A673 (cell line): ENCODE results near the gene CDH4. TPM values are rescaled to one million over a fixed set of nuclear protein-coding genes. Genes with fewer than 3 reads are reported as not detected.

Experiments
- BruUV-seq: library from RNA; stranded (reverse); fragments of 400-500 nt; replicated peaks from 2 replicates; lab custom pipeline; 2021; lab: Mats Ljungman, UMichigan
- CTCF ChIA-PET: fragments of 300-600 bp; sonication (Branson Sonifier 250); formaldehyde crosslinking; loops from one replicate; lab custom pipeline; 2022; ENCODE audit warnings: antibody characterized with exemption; lab: Charles Lee
- POLR2A ChIA-PET: fragments of 300-600 bp; sonication (Branson Sonifier 250); formaldehyde crosslinking; loops from one replicate; lab custom pipeline; 2022; ENCODE audit warnings: antibody characterized with exemption; ENCODE audit not compliant: low non-redundant PET; lab: Charles Lee
- DNase-seq: peaks from one replicate; pipeline ENCODE4 v3.0.0-alpha.2; 2015; ENCODE audit warnings: low spot score
- H3K27ac ChIP-seq: fragments of 200-600 bp; sonication (generic); 2 replicates; pipeline ENCODE4 v1.5.1; 2016; ENCODE audit warnings: mixed run types, low read depth, mild to moderate bottlenecking, mixed read lengths, antibody characterized with exemption, low read length; ENCODE audit not compliant: poor library complexity, severe bottlenecking
- H3K27me3 ChIP-seq: fragments of 200-600 bp; sonication (generic); replicated peaks from 2 replicates; pipeline ENCODE4 v1.6.1; 2017; ENCODE audit warnings: mixed run types, low read depth, mild to moderate bottlenecking, mixed read lengths, antibody characterized with exemption, low read length; ENCODE audit not compliant: insufficient read depth, poor library complexity
- H3K36me3 ChIP-seq: fragments of 200-600 bp; sonication (generic); 2 replicates; pipeline ENCODE4 v1.6.1; 2016; ENCODE audit warnings: mixed run types, mild to moderate bottlenecking, mixed read lengths, antibody characterized with exemption, low read length; ENCODE audit not compliant: insufficient read depth, poor library complexity, severe bottlenecking
- H3K4me1 ChIP-seq: fragments of 200-600 bp; sonication (generic); 2 replicates; pipeline ENCODE4 v1.6.1; 2017; ENCODE audit warnings: mixed run types, mild to moderate bottlenecking, mixed read lengths, antibody characterized with exemption, low read length; ENCODE audit not compliant: insufficient read depth, poor library complexity, severe bottlenecking
- H3K4me3 ChIP-seq: fragments of 200-600 bp; sonication (generic); 2 replicates; pipeline ENCODE4 v1.5.1; 2016; ENCODE audit warnings: low read depth, mixed run types, mild to moderate bottlenecking, mixed read lengths, low read length; ENCODE audit not compliant: poor library complexity, severe bottlenecking
- H3K9me3 ChIP-seq: fragments of 200-600 bp; sonication (generic); 2 replicates; pipeline ENCODE4 v1.6.1; 2016; ENCODE audit warnings: mixed run types, low read depth, mild to moderate bottlenecking, mixed read lengths, antibody characterized with exemption, low read length; ENCODE audit not compliant: poor library complexity, severe bottlenecking
- CTCF ChIP-seq: fragments of 300-800, 200-600 bp; sonication (generic); conservative IDR thresholded peaks from 2 replicates; pipeline ENCODE4 v1.5.1; 2017; ENCODE audit warnings: low read depth, mild to moderate bottlenecking, antibody characterized with exemption, low read length, moderate library complexity, mixed read lengths
- EZH2 ChIP-seq: fragments of 200-600 bp; sonication (generic); IDR thresholded peaks from 2 replicates; pipeline ENCODE4 v1.6.1; 2017; ENCODE audit warnings: borderline replicate concordance, low read depth, mild to moderate bottlenecking, mixed read lengths, antibody characterized with exemption, low read length; ENCODE audit not compliant: poor library complexity, severe bottlenecking
- intact Hi-C: fragments of 100-400 bp; cut with micrococcal nuclease; formaldehyde crosslinking; loops from one replicate; pipeline ENCODE4 v1.10.0; 2022; ENCODE audit not compliant: unreplicated experiment
- total RNA-seq: library from RNA; stranded (reverse); gene quantifications from 2 replicates; pipeline ENCODE4 v1.2.3, GENCODE V29; 2021

The CDH4 gene
- total RNA-seq, 1 experiment from 2014 or later = 8.3 TPM

- no peak for TF ChIP-seq CTCF
- no peak for TF ChIP-seq EZH2
- BruUV-seq = no TSS peak
- ChIA-PET CTCF (no interaction called here), POLR2A (no interaction called here)
- Histone ChIP-seq H3K4me3 (no peak overlapping the region), H3K9me3 (no peaks in the 10 kb centered on the region), H3K4me1 (no peaks in the 10 kb centered on the region), H3K27me3 (peaks cover 26% of the 10 kb centered on the region), H3K27ac (no peak overlapping the region), H3K36me3 (no peaks in the 10 kb centered on the region)
- no peak for DNase-seq
- intact Hi-C loops = no loop called here
Observed at GRCh38 chr20:61968036-61968810, 716.2 kb downstream of the CDH4 start.

- no peak overlapping the region for H3K27ac ChIP-seq
- no TSS peak for BruUV-seq
- H3K4me1 ChIP-seq = no peaks in the 10 kb centered on the region
- no peaks in the 10 kb centered on the region for H3K9me3 ChIP-seq
- intact Hi-C loops = no loop called here
- ChIA-PET CTCF (no interaction called here), POLR2A (no interaction called here)
- TF ChIP-seq EZH2 (no peak), CTCF (no peak)
- H3K36me3 ChIP-seq = peaks cover under 1% of the 10 kb centered on the region
- H3K27me3 ChIP-seq = peaks cover 22% of the 10 kb centered on the region
- H3K4me3 ChIP-seq = no peak overlapping the region
- DNase-seq = no peak
Observed at GRCh38 chr20:61968932-61969331, 716.9 kb downstream of the CDH4 start.

- H3K27ac ChIP-seq = no peak overlapping the region
- intact Hi-C loops = no loop called here
- peaks cover 13% of the 10 kb centered on the region for H3K27me3 ChIP-seq
- no peaks in the 10 kb centered on the region for H3K9me3 ChIP-seq
- no peak for DNase-seq
- no peak for TF ChIP-seq EZH2
- TF ChIP-seq CTCF = no peak
- H3K4me3 ChIP-seq = no peak overlapping the region
- no TSS peak for BruUV-seq
- no peaks in the 10 kb centered on the region for H3K4me1 ChIP-seq
- peaks cover 10% of the 10 kb centered on the region for H3K36me3 ChIP-seq
- CTCF ChIA-PET = no interaction called here
- POLR2A ChIA-PET = no interaction called here
Observed at GRCh38 chr20:61969806-61970205, 717.7 kb downstream of the CDH4 start.
